Neural progenitor cell (in vitro differentiated cells): Measurements from ENCODE around the gene TSHZ2. TPM values are rescaled to one million over a fixed set of nuclear protein-coding genes. Genes with fewer than 3 reads are reported as not detected.

ENCODE experiments used
- DNase-seq: peaks from one replicate; pipeline ENCODE4 v3.0.0-alpha.2; 2016; ENCODE audit warnings: low spot score
- H2AFZ ChIP-seq: fragments of 200-600 bp; sonication (generic); replicated peaks from 2 replicates; pipeline ENCODE4 v1.6.1; 2016; ENCODE audit warnings: antibody characterized with exemption
- H3F3A ChIP-seq: fragments of 200-600 bp; sonication (generic); 2 replicates; pipeline ENCODE4 v1.6.1; 2016; ENCODE audit warnings: antibody characterized with exemption, low read depth
- H3K27ac ChIP-seq: fragments of 200-600 bp; sonication (generic); 2 replicates; pipeline ENCODE4 v1.5.1; 2016; ENCODE audit warnings: mild to moderate bottlenecking
- H3K27me3 ChIP-seq: fragments of 200-600 bp; sonication (generic); 2 replicates; pipeline ENCODE4 v1.6.1; 2016; ENCODE audit warnings: mild to moderate bottlenecking, moderate library complexity
- H3K36me3 ChIP-seq: fragments of 200-600 bp; sonication (generic); 2 replicates; pipeline ENCODE4 v1.5.1; 2016
- H3K4me1 ChIP-seq: fragments of 200-600 bp; sonication (generic); 2 replicates; pipeline ENCODE4 v1.6.1; 2016; ENCODE audit warnings: mixed run types
- H3K4me2 ChIP-seq: fragments of 200-600 bp; sonication (generic); 2 replicates; pipeline ENCODE4 v1.6.1; 2016
- H3K4me3 ChIP-seq: fragments of 200-600 bp; sonication (generic); 2 replicates; pipeline ENCODE4 v1.5.1; 2016
- H3K79me2 ChIP-seq: fragments of 200-600 bp; sonication (generic); 2 replicates; pipeline ENCODE4 v1.6.1; 2016; ENCODE audit warnings: low read depth
- H3K9ac ChIP-seq: fragments of 200-600 bp; sonication (generic); 2 replicates; pipeline ENCODE4 v1.6.1; 2016
- H3K9me3 ChIP-seq: fragments of 200-600 bp; sonication (generic); 2 replicates; pipeline ENCODE4 v1.5.1; 2016; ENCODE audit warnings: low read depth
- H4K20me1 ChIP-seq: fragments of 200-600 bp; sonication (generic); 2 replicates; pipeline ENCODE4 v1.6.1; 2016; ENCODE audit warnings: low read depth
- H3K27ac Mint-ChIP-seq: 3 replicates; pipeline ENCODE4 v1.8.0; 2021; ENCODE audit warnings: mixed read lengths
- H3K27me3 Mint-ChIP-seq: 2 replicates; pipeline ENCODE4 v1.8.0; 2022; ENCODE audit warnings: low read depth, mild to moderate bottlenecking, inconsistent platforms, moderate library complexity, mixed read lengths; ENCODE audit not compliant: insufficient read depth
- H3K36me3 Mint-ChIP-seq: 3 replicates; pipeline ENCODE4 v1.8.0; 2021; ENCODE audit warnings: mixed read lengths
- H3K4me1 Mint-ChIP-seq: 3 replicates; pipeline ENCODE4 v1.8.0; 2021; ENCODE audit warnings: mixed read lengths
- H3K4me3 Mint-ChIP-seq: 3 replicates; pipeline ENCODE4 v1.8.0; 2021; ENCODE audit warnings: mild to moderate bottlenecking, moderate library complexity, mixed read lengths
- H3K9me3 Mint-ChIP-seq: 3 replicates; pipeline ENCODE4 v1.8.0; 2020; ENCODE audit warnings: mixed read lengths
- EZH2 ChIP-seq: fragments of 200-600 bp; sonication (generic); IDR thresholded peaks from 2 replicates; pipeline ENCODE4 v1.6.1; 2017; ENCODE audit warnings: antibody characterized with exemption, mild to moderate bottlenecking, moderate library complexity
- EZH2phosphoT487 ChIP-seq: fragments of 200-600 bp; sonication (generic); IDR thresholded peaks from 2 replicates; pipeline ENCODE4 v1.6.1; 2017; ENCODE audit warnings: antibody characterized with exemption
- total RNA-seq: library from RNA; depleted of rRNA; stranded (reverse); fragments of >200 nt; gene quantifications from 2 replicates; pipeline ENCODE4 v1.2.3, GENCODE V29; 2015; ENCODE audit warnings: low replicate concordance
- TF ChIP-seq, protein P1 (sequence below): fragments of 200-600 bp; sonication (generic); IDR thresholded peaks from 2 replicates; pipeline ENCODE4 v1.5.1; 2017; ENCODE audit warnings: antibody characterized with exemption, mild to moderate bottlenecking

Gene TSHZ2
- total RNA-seq, 1 donor from 2014 or later, result 1.8 TPM

DNA sequence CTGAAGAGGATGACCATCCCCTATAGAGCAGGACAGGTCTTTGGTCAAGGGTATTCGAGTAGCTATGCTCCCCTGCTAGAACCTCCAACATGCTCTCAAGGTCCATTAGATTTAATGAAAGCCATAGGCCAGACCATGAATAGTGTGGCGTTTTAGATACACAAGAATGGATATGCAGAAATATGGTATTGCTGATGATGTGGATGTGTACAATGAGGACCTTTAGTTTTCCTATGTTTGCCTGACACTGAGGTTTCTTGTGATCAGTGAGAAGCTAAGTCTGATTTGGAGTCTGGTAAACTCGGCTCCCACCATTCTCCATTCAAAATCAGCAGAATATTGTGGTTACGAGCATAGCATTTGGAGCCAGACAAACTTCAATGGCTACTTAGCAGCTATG, 125.6 kb downstream of the TSHZ2 start:
- H3F3A ChIP-seq, result peaks cover 16% of the 10 kb centered on the region
- H3K4me1 ChIP-seq, result peaks cover 26% of the 10 kb centered on the region
- Mint-ChIP-seq H3K27ac (no peak overlapping the region), H3K4me3 (no peak overlapping the region), H3K27me3 (peaks cover 5% of the 10 kb centered on the region), H3K4me1 (peaks cover 18% of the 10 kb centered on the region), H3K36me3 (no peaks in the 10 kb centered on the region), H3K9me3 (peaks cover 2% of the 10 kb centered on the region)
- H3K36me3 ChIP-seq, result no peaks in the 10 kb centered on the region
- H3K9me3 ChIP-seq, result no peaks in the 10 kb centered on the region
- H3K27ac ChIP-seq, result no peak overlapping the region
- no peak overlapping the region for H3K4me2 ChIP-seq
- H4K20me1 ChIP-seq, result no peaks in the 10 kb centered on the region
- no peak overlapping the region for H3K4me3 ChIP-seq
- TF ChIP-seq, protein P1, sequence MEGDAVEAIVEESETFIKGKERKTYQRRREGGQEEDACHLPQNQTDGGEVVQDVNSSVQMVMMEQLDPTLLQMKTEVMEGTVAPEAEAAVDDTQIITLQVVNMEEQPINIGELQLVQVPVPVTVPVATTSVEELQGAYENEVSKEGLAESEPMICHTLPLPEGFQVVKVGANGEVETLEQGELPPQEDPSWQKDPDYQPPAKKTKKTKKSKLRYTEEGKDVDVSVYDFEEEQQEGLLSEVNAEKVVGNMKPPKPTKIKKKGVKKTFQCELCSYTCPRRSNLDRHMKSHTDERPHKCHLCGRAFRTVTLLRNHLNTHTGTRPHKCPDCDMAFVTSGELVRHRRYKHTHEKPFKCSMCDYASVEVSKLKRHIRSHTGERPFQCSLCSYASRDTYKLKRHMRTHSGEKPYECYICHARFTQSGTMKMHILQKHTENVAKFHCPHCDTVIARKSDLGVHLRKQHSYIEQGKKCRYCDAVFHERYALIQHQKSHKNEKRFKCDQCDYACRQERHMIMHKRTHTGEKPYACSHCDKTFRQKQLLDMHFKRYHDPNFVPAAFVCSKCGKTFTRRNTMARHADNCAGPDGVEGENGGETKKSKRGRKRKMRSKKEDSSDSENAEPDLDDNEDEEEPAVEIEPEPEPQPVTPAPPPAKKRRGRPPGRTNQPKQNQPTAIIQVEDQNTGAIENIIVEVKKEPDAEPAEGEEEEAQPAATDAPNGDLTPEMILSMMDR, result no peak
- H2AFZ ChIP-seq, result no peak overlapping the region
- H3K9ac ChIP-seq, result no peak overlapping the region
- H3K79me2 ChIP-seq, result no peaks in the 10 kb centered on the region
- no peaks in the 10 kb centered on the region for H3K27me3 ChIP-seq
- no peak for DNase-seq

- DNase-seq, result no peak
- Histone ChIP-seq H3K36me3 (no peaks in the 10 kb centered on the region), H4K20me1 (no peaks in the 10 kb centered on the region), H3K4me2 (no peak overlapping the region), H3K9ac (no peak overlapping the region), H3K27me3 (no peaks in the 10 kb centered on the region), H3F3A (peaks cover 16% of the 10 kb centered on the region), H3K9me3 (no peaks in the 10 kb centered on the region), H3K27ac (no peak overlapping the region), H3K4me1 (peaks cover 26% of the 10 kb centered on the region), H2AFZ (no peak overlapping the region), H3K4me3 (no peak overlapping the region), H3K79me2 (no peaks in the 10 kb centered on the region)
- no peak overlapping the region for H3K27ac Mint-ChIP-seq
- H3K27me3 Mint-ChIP-seq, result peaks cover 5% of the 10 kb centered on the region
- H3K4me3 Mint-ChIP-seq, result no peak overlapping the region
- TF ChIP-seq EZH2 (no peak), EZH2phosphoT487 (no peak)
- TF ChIP-seq, protein P1, result no peak
- peaks cover 2% of the 10 kb centered on the region for H3K9me3 Mint-ChIP-seq
- no peaks in the 10 kb centered on the region for H3K36me3 Mint-ChIP-seq
- peaks cover 18% of the 10 kb centered on the region for H3K4me1 Mint-ChIP-seq
Measured at GRCh38 chr20:53098621-53099020, 126.5 kb downstream of the TSHZ2 start.

DNA sequence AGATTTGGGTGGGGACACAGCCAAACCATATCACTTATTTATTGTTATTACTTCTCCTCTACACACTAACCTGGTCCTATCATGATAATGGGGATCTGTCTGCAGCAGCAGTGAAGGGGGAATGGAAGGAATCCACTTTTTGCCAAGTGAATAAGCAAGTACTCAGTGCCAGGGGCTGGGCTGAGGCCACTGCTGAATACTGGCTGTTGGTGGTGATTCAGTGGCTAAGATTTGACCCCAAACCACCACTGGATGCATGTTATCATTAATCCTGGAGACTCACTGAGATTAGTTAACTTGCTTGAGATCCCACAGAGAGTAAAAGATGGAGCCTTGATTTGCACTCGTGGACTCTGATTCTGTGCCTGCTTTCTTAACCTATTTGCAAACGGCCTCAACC, 127.7 kb downstream of the TSHZ2 start:
- Mint-ChIP-seq H3K27ac (no peak overlapping the region), H3K4me3 (peak overlapping the region; percentile 15), H3K4me1 (peaks cover 21% of the 10 kb centered on the region), H3K27me3 (peaks cover 5% of the 10 kb centered on the region), H3K9me3 (peaks cover 2% of the 10 kb centered on the region), H3K36me3 (no peaks in the 10 kb centered on the region)
- DNase-seq, result peak; percentile 15
- TF ChIP-seq EZH2phosphoT487 (no peak), EZH2 (no peak)
- TF ChIP-seq, protein P1, result no peak
- Histone ChIP-seq H3K9me3 (no peaks in the 10 kb centered on the region), H3K4me2 (peak overlapping the region; percentile 68), H3F3A (peaks cover 16% of the 10 kb centered on the region), H3K4me1 (peaks cover 26% of the 10 kb centered on the region), H3K9ac (no peak overlapping the region), H3K27ac (peak overlapping the region; percentile 72), H3K36me3 (no peaks in the 10 kb centered on the region), H3K27me3 (no peaks in the 10 kb centered on the region), H4K20me1 (no peaks in the 10 kb centered on the region), H3K79me2 (no peaks in the 10 kb centered on the region), H2AFZ (no peak overlapping the region), H3K4me3 (peak overlapping the region; percentile 6)
